HEK293 (cell line): ENCODE results near the gene ZMYM2.
A peak's percentile ranks its signal among the peaks of the same experiment; 100 is the strongest.

ENCODE experiments used
- BCL6B ChIP-seq: fragments of 450-650 bp; formaldehyde crosslinking; IDR thresholded peaks from 2 replicates; pipeline ENCODE4 v1.5.1; 2017; ENCODE audit warnings: missing biosample characterization, missing genetic modification characterization
- EGR2 ChIP-seq: fragments of 450-650 bp; formaldehyde crosslinking; IDR thresholded peaks from 2 replicates; pipeline ENCODE4 v1.5.1; 2016; ENCODE audit warnings: low read depth, missing biosample characterization, missing genetic modification characterization
- GLIS1 ChIP-seq: fragments of 450-650 bp; formaldehyde crosslinking; IDR thresholded peaks from 2 replicates; pipeline ENCODE4 v1.5.1; 2016; ENCODE audit warnings: missing biosample characterization, missing genetic modification characterization
- IKZF3 ChIP-seq: fragments of 450-650 bp; IDR thresholded peaks from 2 replicates; pipeline ENCODE4 v1.5.0; 2018; ENCODE audit warnings: missing biosample characterization, mild to moderate bottlenecking, missing genetic modification characterization, moderate library complexity
- PRDM10 ChIP-seq: fragments of 450-650 bp; formaldehyde crosslinking; IDR thresholded peaks from 2 replicates; pipeline ENCODE4 v1.5.1; 2016; ENCODE audit warnings: missing biosample characterization, missing genetic modification characterization
- PRDM6 ChIP-seq: fragments of 450-650 bp; formaldehyde crosslinking; IDR thresholded peaks from 2 replicates; pipeline ENCODE4 v1.5.1; 2017; ENCODE audit warnings: missing biosample characterization, missing genetic modification characterization
- ZBTB21 ChIP-seq: fragments of 450-650 bp; formaldehyde crosslinking; IDR thresholded peaks from 2 replicates; pipeline ENCODE4 v1.5.1; 2017; ENCODE audit warnings: missing biosample characterization, missing genetic modification characterization
- ZBTB6 ChIP-seq: fragments of 450-650 bp; formaldehyde crosslinking; IDR thresholded peaks from 2 replicates; pipeline ENCODE4 v1.5.1; 2017; ENCODE audit warnings: missing biosample characterization, missing genetic modification characterization
- ZFP3 ChIP-seq: fragments of 450-650 bp; formaldehyde crosslinking; IDR thresholded peaks from 2 replicates; pipeline ENCODE4 v1.5.1; 2016; ENCODE audit warnings: low read depth, missing biosample characterization, missing genetic modification characterization
- ZFP41 ChIP-seq: fragments of 450-650 bp; formaldehyde crosslinking; IDR thresholded peaks from 2 replicates; pipeline ENCODE4 v1.5.1; 2016; ENCODE audit warnings: missing biosample characterization, missing genetic modification characterization, borderline replicate concordance
- ZIC2 ChIP-seq: fragments of 450-650 bp; formaldehyde crosslinking; IDR thresholded peaks from 2 replicates; pipeline ENCODE4 v1.5.1; 2016; ENCODE audit warnings: missing biosample characterization, missing genetic modification characterization
- ZNF121 ChIP-seq: fragments of 450-650 bp; formaldehyde crosslinking; IDR thresholded peaks from 2 replicates; pipeline ENCODE4 v1.5.1; 2016; ENCODE audit warnings: missing biosample characterization, missing genetic modification characterization
- ZNF214 ChIP-seq: fragments of 450-650 bp; formaldehyde crosslinking; IDR thresholded peaks from 2 replicates; pipeline ENCODE4 v1.5.1; 2017; ENCODE audit warnings: missing biosample characterization, mild to moderate bottlenecking, missing genetic modification characterization, borderline replicate concordance
- ZNF239 ChIP-seq: fragments of 450-650 bp; formaldehyde crosslinking; IDR thresholded peaks from 2 replicates; pipeline ENCODE4 v1.5.1; 2016; ENCODE audit warnings: missing biosample characterization, missing genetic modification characterization
- ZNF24 ChIP-seq: fragments of 450-650 bp; formaldehyde crosslinking; IDR thresholded peaks from 2 replicates; pipeline ENCODE4 v1.5.1; 2016; ENCODE audit warnings: missing biosample characterization, missing genetic modification characterization
- ZNF26 ChIP-seq: fragments of 450-650 bp; formaldehyde crosslinking; IDR thresholded peaks from 2 replicates; pipeline ENCODE4 v1.5.1; 2016; ENCODE audit warnings: missing biosample characterization, missing genetic modification characterization
- ZNF302 ChIP-seq: fragments of 450-650 bp; formaldehyde crosslinking; IDR thresholded peaks from 2 replicates; pipeline ENCODE4 v1.5.1; 2016; ENCODE audit warnings: missing biosample characterization, missing genetic modification characterization, low read depth
- ZNF335 ChIP-seq: fragments of 450-650 bp; formaldehyde crosslinking; conservative IDR thresholded peaks from 2 replicates; pipeline ENCODE4 v1.5.1; 2016; ENCODE audit warnings: missing biosample characterization, missing genetic modification characterization
- ZNF341 ChIP-seq: fragments of 450-650 bp; formaldehyde crosslinking; IDR thresholded peaks from 2 replicates; pipeline ENCODE4; 2016; ENCODE audit warnings: low read depth, missing biosample characterization, missing genetic modification characterization
- ZNF398 ChIP-seq: fragments of 450-650 bp; formaldehyde crosslinking; IDR thresholded peaks from 2 replicates; pipeline ENCODE4 v1.5.1; 2017; ENCODE audit warnings: missing biosample characterization, missing genetic modification characterization
- ZNF501 ChIP-seq: fragments of 450-650 bp; formaldehyde crosslinking; IDR thresholded peaks from 2 replicates; pipeline ENCODE4 v1.5.1; 2016; ENCODE audit warnings: missing biosample characterization, missing genetic modification characterization
- ZNF514 ChIP-seq: fragments of 450-650 bp; formaldehyde crosslinking; IDR thresholded peaks from 2 replicates; pipeline ENCODE4 v1.5.1; 2016; ENCODE audit warnings: missing biosample characterization, missing genetic modification characterization
- ZNF561 ChIP-seq: fragments of 450-650 bp; IDR thresholded peaks from 2 replicates; pipeline ENCODE4 v1.5.1; 2018; ENCODE audit warnings: missing biosample characterization, missing genetic modification characterization, borderline replicate concordance
- ZNF629 ChIP-seq: fragments of 450-650 bp; formaldehyde crosslinking; IDR thresholded peaks from 2 replicates; pipeline ENCODE4 v1.5.1; 2017; ENCODE audit warnings: missing biosample characterization, missing genetic modification characterization
- ZNF658 ChIP-seq: fragments of 450-650 bp; formaldehyde crosslinking; IDR thresholded peaks from 2 replicates; pipeline ENCODE4; 2016; ENCODE audit warnings: missing biosample characterization, missing genetic modification characterization
- ZNF777 ChIP-seq: fragments of 450-650 bp; formaldehyde crosslinking; IDR thresholded peaks from 2 replicates; pipeline ENCODE4 v1.5.1; 2017; ENCODE audit warnings: missing biosample characterization, missing genetic modification characterization, borderline replicate concordance
- ZNF843 ChIP-seq: fragments of 450-650 bp; formaldehyde crosslinking; IDR thresholded peaks from 2 replicates; pipeline ENCODE4 v1.5.1; 2016; ENCODE audit warnings: missing biosample characterization, missing genetic modification characterization

The ZMYM2 gene

GRCh38 chr13:19959831-19960652 lies 1.5 kb downstream of the ZMYM2 start (continued):
- TF ChIP-seq PRDM10 (tag by site-specific recombination): peak; percentile 32; the same call in 1 of the 2 replicates
- peak; percentile 45; the same call in 1 of the 2 replicates for TF ChIP-seq ZNF629 (tag by site-specific recombination)
- 0 out of 2 replicates have a peak, but pooled peaks have one; percentile 12 for TF ChIP-seq ZNF398 (tag by site-specific recombination)
- TF ChIP-seq PRDM6 (tag by site-specific recombination): no peak
- TF ChIP-seq ZNF302 (tag by site-specific recombination): no peak
- no peak for TF ChIP-seq ZNF121 (tag by site-specific recombination)
- peak; percentile 82 for TF ChIP-seq ZNF341 (tag by site-specific recombination)
- peak; percentile 58; the same call in 1 of the 2 replicates for TF ChIP-seq EGR2 (tag by site-specific recombination)
- 0 out of 2 replicates have a peak, but pooled peaks have one; percentile 27 for TF ChIP-seq IKZF3
- TF ChIP-seq ZNF514 (tag by site-specific recombination): no peak
- TF ChIP-seq ZNF658: no peak
- no peak for TF ChIP-seq ZBTB21 (tag by site-specific recombination)
- TF ChIP-seq ZNF335: no peak
- TF ChIP-seq ZNF561 (tag by site-specific recombination): peak; percentile 64; the same call in 1 of the 2 replicates
- no peak for TF ChIP-seq ZNF777 (tag by site-specific recombination)
- no peak for TF ChIP-seq ZNF843
- no peak for TF ChIP-seq ZFP41 (tag by site-specific recombination)
- 0 out of 2 replicates have a peak, but pooled peaks have one; percentile 22 for TF ChIP-seq ZNF501 (tag by site-specific recombination)
- no peak for TF ChIP-seq ZNF239 (tag by site-specific recombination)
- no peak for TF ChIP-seq ZBTB6 (tag by site-specific recombination)
- TF ChIP-seq BCL6B (tag by site-specific recombination): no peak
- TF ChIP-seq ZNF26 (tag by site-specific recombination): no peak
- peak; percentile 45; the same call in 1 of the 2 replicates for TF ChIP-seq ZIC2 (tag by site-specific recombination)
- TF ChIP-seq ZNF214 (tag by site-specific recombination): no peak
- TF ChIP-seq ZFP3 (tag by site-specific recombination): 0 out of 2 replicates have a peak, but pooled peaks have one; percentile 21
- peak; percentile 59; the same call in 1 of the 2 replicates for TF ChIP-seq ZNF24 (tag by site-specific recombination)
- peak; percentile 59 for TF ChIP-seq GLIS1
